ENCODE data around the gene TIMELESS.
"Not testable (repeated sequence)": the region's sequence is repeated elsewhere in the genome, so short reads cannot be mapped to it uniquely, and the experiment has no call there.

Gene TIMELESS, protein sequence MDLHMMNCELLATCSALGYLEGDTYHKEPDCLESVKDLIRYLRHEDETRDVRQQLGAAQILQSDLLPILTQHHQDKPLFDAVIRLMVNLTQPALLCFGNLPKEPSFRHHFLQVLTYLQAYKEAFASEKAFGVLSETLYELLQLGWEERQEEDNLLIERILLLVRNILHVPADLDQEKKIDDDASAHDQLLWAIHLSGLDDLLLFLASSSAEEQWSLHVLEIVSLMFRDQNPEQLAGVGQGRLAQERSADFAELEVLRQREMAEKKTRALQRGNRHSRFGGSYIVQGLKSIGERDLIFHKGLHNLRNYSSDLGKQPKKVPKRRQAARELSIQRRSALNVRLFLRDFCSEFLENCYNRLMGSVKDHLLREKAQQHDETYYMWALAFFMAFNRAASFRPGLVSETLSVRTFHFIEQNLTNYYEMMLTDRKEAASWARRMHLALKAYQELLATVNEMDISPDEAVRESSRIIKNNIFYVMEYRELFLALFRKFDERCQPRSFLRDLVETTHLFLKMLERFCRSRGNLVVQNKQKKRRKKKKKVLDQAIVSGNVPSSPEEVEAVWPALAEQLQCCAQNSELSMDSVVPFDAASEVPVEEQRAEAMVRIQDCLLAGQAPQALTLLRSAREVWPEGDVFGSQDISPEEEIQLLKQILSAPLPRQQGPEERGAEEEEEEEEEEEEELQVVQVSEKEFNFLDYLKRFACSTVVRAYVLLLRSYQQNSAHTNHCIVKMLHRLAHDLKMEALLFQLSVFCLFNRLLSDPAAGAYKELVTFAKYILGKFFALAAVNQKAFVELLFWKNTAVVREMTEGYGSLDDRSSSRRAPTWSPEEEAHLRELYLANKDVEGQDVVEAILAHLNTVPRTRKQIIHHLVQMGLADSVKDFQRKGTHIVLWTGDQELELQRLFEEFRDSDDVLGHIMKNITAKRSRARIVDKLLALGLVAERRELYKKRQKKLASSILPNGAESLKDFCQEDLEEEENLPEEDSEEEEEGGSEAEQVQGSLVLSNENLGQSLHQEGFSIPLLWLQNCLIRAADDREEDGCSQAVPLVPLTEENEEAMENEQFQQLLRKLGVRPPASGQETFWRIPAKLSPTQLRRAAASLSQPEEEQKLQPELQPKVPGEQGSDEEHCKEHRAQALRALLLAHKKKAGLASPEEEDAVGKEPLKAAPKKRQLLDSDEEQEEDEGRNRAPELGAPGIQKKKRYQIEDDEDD

DNA sequence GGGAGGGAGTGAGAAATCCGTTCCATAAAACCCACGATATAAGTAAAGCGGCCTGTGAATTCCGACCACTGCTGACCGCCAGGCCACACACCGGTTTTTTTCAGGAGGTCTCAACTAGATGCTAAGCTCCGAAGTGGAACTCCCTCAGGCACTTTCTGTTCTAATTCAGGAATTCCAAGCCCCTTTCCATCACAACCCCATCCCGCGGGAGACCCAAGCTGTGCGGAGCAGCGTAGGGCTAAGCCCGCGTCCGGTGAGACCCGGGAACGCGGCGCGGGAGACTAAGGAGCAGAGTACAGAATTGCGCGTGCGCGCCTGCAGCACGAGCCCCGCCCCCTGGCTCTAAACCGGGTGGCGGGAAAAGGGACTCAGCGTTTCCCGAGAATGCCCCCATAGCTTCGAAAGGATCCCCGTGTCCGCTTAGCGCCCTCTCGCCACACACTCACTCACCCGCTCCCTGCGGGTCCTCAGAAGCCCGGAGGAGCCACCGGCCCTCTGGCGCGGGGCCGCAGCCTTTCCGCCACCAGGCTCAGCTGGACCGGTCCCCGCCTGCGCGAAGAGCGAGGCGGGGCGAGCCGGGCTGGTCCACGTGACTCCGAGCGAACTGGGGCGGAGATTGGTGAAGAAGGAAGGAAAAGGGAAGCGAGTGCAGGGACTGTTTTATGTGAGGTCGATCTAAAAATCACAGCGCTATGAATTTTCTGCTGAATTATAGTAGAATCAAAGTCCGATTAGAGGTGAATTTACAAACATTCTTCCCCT is at the start of gene TIMELESS:
Gene TIMELESS (minus strand): TSS at position 567 of the 762 bp plus-strand sequence. CDS start 15,256 bp downstream, outside the sequence.
- peak in 55 of 56 donors; percentile 16 to 100 (median 91) for DNase-seq

DNA sequence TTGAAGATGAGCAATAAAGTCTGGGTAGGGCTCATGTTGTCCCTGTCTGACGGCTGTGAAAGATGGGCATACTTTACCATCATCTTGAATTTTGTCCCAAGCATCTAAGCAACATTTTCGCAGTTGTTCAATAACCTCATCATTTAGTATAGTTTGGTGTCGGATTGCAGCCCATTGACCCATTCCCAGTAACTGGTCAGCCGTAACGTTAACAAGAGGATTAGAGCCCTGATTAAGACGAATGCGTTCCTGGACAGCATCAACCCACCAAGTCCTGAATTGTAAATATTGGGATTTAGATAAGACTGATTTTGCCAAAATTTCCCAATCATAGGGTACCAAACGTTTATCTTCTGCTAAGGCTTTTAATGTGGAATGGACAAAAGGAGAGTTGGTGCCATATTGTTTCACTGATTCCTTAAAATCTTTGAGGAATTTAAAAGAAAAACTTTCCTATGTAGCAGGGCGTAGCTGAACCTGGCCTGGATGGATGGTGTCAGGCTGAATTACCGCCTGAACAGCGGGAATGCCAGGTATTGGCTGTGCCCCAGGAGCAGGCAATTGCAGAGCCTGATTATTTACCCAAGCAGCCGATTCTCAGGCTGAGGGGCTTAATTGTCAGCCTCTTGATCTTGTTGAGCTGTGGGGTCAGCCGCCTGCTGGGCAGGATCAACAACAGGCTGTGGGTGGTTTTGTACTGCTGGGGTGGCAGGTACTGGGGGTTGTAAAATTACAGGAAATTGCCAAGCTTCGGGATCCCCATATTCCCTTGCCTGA is 49.1 kb upstream of the TIMELESS start:
- not testable (repeated sequence) for DNase-seq

DNA sequence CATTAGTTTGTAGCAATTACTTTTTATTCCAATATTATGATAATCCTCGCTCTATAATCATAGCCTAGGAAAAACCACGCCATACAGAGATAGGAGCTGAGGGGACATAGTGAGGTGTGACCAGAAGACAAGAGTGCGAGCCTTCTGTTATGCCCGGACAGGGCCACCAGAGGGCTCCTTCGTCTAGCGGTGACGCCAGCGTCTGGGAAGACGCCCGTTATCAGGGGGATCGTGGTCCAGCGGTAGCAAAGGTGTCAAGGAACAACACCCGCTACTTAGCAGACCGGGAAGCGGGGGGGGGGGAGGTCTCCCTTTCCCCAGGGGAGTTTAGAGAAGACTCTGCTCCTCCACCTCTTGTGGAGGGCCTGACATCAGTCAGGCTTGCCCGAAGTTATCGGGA is 47.5 kb upstream of the TIMELESS start:
- peak in 36 of 56 donors; percentile 1 to 70 (median 19) for DNase-seq

DNA sequence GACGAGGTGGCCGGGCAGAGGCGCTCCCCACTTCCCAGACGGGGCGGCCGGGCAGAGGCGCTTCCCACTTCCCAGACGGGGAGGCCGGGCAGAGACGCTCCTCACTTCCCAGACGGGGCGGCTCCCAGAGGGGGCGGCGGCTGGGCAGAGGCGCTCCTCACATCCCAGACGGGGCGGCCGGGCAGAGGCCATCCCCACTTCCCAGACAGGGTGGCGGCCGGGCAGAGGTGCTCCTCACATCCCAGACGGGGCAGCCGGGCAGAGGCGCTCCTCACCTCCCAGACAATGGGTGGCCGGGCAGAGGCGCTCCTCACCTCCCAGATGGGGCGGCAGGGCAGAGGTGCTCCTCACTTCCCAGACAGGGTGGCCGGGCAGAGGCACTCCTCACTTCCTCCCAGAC is 45.3 kb upstream of the TIMELESS start:
- not testable (repeated sequence) for DNase-seq

DNA sequence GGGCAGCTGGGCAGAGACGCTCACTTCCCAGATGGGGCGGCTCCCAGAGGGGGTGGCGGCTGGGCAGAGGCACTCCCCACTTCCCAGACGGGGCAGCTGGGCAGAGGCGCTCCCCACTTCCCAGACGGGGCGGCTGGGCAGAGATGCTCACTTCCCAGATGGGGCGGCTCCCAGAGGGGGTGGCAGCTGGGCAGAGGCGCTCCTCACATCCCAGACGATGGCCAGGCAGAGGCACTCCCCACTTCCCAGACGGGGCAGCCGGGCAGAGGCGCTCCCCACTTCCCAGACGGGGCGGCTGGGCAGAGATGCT is 44.8 kb upstream of the TIMELESS start:
- DNase-seq: not testable (repeated sequence)

DNA sequence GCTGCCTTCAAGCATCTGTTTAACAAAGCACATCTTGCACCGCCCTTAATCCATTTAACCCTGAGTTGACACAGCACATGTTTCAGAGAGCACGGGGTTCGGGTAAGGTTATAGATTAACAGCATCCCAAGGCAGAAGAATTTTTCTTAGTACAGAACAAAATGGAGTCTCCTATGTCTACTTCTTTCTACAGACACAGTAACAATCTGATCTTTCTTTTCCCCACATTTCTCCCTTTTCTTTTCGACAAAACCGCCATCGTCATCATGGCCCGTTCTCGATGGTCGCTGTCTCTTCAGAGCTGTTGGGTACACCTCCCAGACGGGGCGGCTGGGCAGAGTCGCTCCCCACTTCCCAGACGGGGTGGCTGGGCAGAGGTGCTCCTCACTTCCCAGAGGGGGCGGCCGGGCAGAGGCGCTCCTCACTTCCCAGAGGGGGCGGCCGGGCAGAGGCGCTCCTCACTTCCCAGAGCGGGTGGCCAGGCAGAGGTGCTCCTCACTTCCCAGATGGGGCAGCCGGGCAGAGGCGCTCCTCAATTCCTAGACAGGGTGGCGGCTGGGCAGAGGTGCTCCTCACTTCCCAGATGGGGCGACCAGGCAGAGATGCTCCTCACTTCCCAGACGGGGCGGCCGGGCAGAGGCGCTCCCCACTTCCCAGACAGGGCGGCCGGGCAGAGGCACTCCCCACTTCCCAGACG is 44.3 kb upstream of the TIMELESS start:
- not testable (repeated sequence) for DNase-seq

DNA sequence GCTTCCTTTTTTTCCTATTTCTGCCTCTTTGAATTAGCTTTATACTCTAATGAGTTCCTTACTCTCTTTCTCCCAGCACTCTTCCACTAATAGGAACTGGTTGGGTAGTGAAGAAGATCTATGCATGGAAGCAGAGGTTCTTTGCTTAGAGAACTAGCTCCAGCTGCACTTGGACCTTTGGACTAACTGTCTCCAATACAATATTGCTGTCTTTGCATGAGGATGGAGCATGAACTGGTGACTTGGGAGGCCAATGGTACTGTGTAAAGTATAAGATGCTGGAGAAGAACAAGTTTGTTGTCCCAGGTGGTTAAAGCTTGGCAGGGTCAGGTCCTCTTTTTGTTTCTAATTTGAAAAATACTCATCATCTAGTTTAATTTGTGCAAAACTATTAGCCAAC is 41.1 kb upstream of the TIMELESS start:
- DNase-seq: no peak

DNA sequence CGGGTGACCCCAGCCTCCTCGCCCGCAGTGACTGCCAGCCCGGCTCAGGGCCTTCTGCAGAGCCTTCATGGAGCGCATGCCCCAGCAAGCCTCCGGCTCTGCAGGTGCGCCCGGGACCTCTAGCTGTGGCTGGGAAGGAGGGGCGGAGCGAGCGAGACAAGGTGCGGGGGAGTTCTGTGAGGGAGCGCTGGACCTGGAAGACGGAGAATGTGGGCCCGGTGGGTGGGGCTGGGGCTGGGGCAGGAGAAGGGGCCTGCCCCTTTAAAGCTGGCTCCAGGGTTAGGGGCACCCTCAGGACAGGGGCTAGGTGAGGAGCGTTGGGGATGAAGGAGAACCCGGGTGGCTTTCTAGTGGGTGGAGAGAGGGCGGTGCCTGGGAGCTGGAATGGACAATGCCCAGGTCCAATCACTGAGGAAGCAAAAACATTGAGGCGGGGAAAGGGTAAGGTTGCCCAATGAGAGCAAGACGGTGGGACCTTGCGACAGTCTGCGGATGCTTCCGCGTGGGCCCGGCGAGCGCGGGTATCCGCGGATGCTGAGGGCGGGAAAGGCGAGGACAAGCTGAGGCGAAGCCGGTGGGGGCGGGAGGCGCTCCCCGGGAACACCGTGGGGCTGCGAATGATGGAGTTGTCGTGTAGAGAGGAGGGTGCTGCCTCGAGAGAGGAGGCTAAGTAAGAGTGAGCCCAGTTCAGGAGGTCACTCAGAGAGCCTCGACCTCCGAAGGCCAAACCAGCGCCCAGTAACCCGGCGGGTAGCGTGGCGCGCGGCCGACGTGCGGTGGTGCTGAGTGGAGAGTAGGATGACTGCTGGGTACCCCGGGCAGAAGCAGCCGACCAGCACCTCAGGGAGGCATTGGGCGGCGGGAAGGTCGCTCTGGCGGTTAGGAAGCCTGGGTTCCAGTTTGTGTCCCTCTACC is 39.1 kb upstream of the TIMELESS start, which contains the start of gene GLS2:
Gene GLS2 (minus strand): TSS at position 121 of the 915 bp plus-strand sequence. CDS start 43 bp downstream, at position 78.
- peak; percentile 10 to 92 (median 74) for DNase-seq

DNA sequence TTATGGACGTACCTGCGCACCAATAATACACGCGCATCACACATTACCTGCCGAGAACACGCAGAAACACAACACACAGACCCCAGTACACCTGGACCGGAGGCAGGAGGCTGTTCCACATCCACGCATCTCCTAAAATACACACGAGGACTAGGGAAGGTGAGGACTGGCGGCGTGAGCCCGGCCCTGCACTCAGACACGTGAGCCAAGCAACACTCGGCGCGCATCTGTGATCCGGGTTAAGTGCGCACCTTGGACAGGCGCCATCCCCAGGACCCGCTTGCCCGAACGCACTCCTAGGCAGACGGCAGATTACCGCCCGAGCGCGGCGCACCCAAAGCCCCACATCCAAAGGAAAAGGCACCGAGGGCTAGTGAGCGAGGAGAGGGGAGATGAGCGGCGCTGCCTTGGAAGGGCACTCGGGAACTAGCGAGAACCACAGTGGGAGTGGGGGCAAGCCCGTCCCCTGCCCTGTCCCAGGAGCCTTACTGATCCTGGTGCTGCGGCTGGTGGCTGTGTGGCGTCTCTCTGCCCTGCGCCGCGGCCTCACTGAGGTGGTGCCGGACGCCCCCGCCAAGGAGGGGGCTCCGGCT is 38.3 kb upstream of the TIMELESS start:
- peak in 32 of 56 donors; percentile 13 to 68 (median 42) for DNase-seq

DNA sequence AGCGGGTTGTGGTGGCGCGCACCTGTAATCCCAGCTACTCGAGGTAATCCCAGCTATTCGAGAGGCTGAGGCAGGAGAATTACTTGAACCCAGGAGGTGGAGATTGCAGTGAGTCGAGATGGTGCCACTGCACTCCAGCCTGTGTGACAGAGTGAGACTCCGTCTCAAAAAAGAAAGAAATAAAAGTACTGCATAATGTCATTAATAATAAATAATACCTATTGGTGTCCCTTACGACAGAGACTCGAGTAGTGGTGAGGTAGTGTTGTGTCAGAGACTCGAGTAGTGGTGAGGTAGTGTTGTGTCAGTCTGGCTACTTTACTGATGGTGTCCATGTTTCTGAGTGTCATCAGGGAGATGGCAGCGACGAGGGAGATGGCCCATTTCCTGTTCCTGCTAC is 37.5 kb upstream of the TIMELESS start:
- DNase-seq: no peak

DNA sequence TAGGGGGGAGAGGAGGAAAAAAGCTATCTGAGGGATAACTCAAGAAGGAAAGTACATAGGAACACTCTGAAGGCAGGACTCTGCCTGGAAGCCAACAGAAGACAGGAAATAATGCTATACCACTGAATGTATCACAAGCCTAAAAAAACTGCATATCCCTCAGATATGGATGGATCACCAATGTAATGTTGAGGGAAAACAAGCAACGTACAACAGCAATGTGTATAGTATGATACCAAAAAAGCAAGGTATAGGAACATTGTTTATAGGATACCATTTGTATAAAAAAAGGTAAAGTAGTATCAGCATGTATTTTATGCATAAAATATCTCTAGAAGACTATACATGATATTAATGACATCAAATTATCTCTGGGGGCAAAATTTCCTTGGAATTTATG is 35.3 kb upstream of the TIMELESS start:
- DNase-seq: no peak

DNA sequence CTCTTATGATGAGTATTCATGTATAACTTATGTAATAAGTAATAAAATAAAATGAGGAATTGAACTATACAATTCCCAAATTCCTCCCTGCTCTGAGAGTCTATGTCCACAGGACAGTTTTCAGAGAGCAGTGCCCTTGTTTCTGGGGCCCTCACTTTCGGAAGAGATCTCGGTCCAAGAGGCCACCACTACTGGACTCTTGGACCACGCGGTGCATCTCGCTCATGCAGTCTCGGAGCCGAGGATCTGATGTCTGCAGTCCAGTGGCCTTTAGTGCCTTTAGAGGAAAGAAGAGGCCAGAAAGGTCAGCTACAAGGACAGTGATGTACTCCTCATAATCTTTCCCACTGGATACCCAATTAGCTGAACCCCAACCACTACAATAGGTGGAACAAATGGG is 30.4 kb upstream of the TIMELESS start:
- no peak for DNase-seq

DNA sequence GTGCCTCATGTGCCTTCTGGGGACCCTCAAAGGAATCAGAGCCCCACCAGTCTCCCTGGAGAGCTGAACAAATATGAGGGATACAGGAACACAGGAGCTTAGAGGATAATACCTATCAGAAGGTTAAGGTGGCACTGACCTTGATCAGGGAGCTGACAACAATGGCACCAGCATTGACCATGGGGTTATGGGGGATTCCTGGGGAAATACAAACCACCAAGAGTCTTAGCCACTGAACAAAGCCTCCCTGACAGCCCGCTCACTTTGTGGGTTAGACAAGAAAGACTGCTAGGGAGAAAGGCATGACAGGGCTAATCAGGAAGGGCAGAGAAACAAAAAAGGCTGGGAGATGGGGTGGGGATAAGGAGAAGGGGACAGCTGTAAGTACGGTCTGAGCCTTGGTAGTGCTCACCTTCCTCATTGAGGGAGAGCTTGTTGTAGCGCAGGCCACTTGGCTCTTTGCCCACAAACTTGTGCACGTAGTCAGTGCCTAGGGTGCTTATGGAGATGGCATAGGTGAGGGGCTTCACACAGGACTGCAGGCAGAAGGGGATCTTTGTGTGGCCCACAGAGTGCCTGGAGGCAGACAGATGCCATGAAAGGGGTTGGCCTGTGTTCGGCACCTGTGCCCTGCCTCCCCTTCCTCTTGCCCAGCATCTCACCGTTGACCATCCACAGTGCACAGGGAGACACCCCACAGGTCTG is 28.4 kb upstream of the TIMELESS start:
- no peak for DNase-seq

DNA sequence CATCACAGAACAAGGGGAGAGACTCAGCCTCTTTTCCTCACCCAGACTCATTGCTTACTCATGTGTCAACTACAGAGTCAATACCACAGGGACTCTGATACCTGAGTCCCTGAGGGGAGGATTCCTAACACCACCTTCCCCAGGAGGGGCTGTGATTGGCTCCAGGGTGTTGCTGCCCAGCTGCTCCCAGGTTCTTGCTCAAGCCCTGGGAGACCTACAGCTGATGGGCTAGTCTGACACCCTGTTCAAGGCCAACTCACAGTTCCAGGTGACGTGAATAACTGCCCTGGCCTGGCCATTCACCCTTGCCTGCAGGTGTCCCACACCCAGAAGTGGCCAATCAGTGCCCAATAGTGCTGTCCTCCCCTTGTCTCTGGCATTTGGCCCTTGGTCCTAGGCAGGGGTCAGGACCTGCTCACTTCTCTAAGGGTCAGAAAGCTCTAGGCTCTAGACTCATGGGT is 27.8 kb upstream of the TIMELESS start:
- DNase-seq: no peak

DNA sequence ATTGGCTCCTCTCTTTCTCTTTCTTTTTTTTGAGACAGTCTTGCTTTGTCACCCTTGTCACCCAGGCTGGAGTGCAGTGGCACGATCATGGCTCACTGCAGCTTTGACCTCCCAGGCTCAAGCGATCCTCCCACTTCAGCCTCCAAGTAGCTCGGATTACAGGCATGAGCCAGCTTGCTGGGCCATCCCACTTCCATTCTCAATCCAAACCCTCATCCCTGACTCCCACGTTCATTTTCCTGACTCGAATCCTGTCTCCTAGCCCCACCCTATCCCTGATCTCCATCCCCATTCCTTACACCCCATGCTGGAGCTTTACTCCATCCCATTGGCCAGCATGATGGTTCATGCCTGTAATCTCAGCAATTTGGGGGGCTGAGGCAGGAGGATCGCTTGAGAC is 26.9 kb upstream of the TIMELESS start:
- no peak for DNase-seq

DNA sequence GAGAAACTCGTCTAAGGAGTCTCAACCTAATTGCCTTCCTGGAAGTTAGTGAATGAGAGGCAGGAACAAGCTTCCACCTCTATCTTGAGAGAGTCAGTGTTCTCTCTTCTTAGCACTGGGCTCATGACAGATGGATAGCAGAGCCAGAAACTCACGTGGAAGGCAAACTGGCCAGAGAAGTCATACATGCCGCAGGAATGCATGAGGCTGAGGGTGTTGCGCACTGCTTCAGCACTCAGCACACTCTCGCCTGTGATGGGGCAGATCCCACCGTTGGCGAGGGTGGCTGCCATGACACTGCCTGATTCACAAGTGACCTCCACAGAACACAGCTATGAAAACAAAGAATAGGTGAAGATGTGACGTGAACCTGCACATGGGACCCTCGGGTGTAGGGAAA is 25.2 kb upstream of the TIMELESS start:
- DNase-seq: no peak

Data from nucleus accumbens (tissue), 56 donors.